SIG-M5 treated with dmso at 0.1 percent for 504 hours (cell line): ENCODE measurements around the gene ASIC4.

ENCODE experiments used
- DNase-seq: peaks from one replicate; lab custom pipeline; 2025; ENCODE audit not compliant: unreplicated experiment; lab: John Stamatoyannopoulos, UW

ASIC4 gene

GRCh38 chr2:219548990-219549389 is 34.7 kb downstream of the ASIC4 start:
- DNase-seq: no peak

- DNase-seq: no peak
These were observed 35.3 kb downstream of the ASIC4 start for GRCh38 chr2:219549619-219550018.

- DNase-seq: no peak
These were observed 37.4 kb downstream of the ASIC4 start for GRCh38 chr2:219551441-219552381.

- DNase-seq: peak; percentile 50
These were observed 38.3 kb downstream of the ASIC4 start for GRCh38 chr2:219552382-219553167.

GRCh38 chr2:219553168-219553417 is 38.8 kb downstream of the ASIC4 start:
- DNase-seq: no peak

- no peak for DNase-seq
These were observed 39.2 kb downstream of the ASIC4 start for GRCh38 chr2:219553463-219553963.

- DNase-seq: no peak
These were observed 40.1 kb downstream of the ASIC4 start for GRCh38 chr2:219554350-219554749.

- no peak for DNase-seq
These were observed 41.7 kb downstream of the ASIC4 start for GRCh38 chr2:219555956-219556355.

GRCh38 chr2:219556413-219556812 is 42.1 kb downstream of the ASIC4 start:
- DNase-seq: no peak

GRCh38 chr2:219557320-219557719 is 43.0 kb downstream of the ASIC4 start:
- no peak for DNase-seq

- no peak for DNase-seq
These were observed 43.8 kb downstream of the ASIC4 start for GRCh38 chr2:219557791-219558785.

- DNase-seq: no peak
These were observed 45.1 kb downstream of the ASIC4 start for GRCh38 chr2:219559156-219559915.

GRCh38 chr2:219560037-219560892 is 46.0 kb downstream of the ASIC4 start:
- DNase-seq: no peak

GRCh38 chr2:219560893-219561178 is 46.6 kb downstream of the ASIC4 start:
- DNase-seq: no peak

GRCh38 chr2:219561179-219562048 is 47.1 kb downstream of the ASIC4 start:
- no peak for DNase-seq

- DNase-seq: no peak
These were observed 48.1 kb downstream of the ASIC4 start for GRCh38 chr2:219562049-219563020.

GRCh38 chr2:219563271-219563928 is 49.1 kb downstream of the ASIC4 start:
- no peak for DNase-seq
